ENCODE results near the gene NTNG2. TPM values are rescaled to one million over a fixed set of nuclear protein-coding genes. Genes with fewer than 3 reads are reported as not detected.

NTNG2 gene
- total RNA-seq, 1 experiment from 2014 or later, result 0.14 TPM

DNA sequence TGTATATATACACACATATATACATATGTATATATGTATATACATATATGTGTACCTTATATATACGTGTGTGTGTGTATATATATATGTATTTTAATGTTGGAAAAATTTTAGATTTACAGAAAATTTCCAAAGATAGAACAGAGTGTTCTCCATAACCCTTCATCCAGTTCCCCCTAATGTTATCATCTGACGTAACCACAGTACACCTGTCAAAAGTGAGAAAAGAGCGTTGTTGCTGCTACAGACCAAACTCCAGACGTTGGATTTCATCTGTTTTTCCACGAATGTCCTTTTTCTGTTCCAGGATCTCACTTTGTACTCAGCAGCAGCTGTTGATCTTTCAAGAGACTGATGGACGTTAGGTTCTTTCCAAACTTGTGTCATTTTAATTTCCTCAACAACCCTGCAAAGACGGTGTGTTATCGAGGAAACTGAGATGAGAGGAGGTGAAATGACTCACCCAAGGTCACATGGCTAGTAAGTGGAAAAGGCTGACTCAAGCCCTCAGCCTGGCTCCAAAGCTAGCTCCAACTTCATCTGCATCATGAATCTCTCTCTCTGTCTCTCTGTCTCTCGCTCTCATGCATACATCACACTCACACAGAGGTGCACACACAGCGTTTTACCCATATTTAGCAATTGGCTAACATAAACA lies 17.0 kb upstream of the NTNG2 start:
- in situ Hi-C loops (cut with HindIII; ENCODE audit: low sequenced_read_pairs), result no loop called here
- no peak for DNase-seq (ENCODE audit: low spot score)

DNA sequence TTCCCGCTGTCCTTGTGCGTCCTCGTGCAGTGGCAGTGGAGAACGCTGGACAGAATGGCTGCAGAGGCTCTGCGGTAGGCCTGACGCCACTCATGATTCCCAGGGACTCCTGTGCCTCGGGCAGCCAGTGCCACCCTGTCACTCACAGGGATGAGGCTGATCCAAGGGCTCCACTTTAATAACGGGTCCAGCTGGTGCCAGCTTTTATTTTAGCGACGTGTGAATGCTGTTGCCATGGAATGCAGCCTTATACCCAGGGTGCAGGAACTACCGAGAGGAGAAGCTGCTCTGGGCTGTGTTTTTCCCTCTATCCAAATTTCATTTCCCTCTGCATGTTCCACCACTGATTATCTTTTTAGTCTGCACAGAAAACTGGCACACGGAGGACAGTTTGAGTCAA lies 15.8 kb upstream of the NTNG2 start:
- in situ Hi-C loops (cut with HindIII; ENCODE audit: low sequenced_read_pairs), result no loop called here

DNA sequence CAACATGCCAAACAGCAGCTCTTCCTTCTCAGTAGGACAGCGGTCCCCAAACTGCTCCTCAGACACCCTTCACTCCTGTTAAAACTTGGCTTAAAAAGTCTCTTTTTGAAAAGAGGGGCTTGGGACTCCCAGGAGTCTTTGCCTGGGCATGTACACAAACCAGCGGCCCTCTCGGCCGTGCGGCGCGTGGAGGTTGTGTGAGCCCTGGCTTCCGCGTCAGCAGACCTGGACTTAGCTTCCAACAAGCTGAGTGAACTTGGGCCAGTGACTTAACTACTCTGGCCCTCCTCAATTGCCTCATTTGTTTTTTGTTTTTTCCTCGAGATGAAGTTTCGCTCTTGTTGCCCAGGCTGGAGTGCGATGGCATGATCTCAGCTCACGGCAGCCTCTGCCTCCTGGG lies 15.3 kb upstream of the NTNG2 start:
- in situ Hi-C loops (cut with HindIII; ENCODE audit: low sequenced_read_pairs), result no loop called here
- DNase-seq (ENCODE audit: low spot score), result no peak

More for the DNA sequence above, 15.8 kb upstream of the NTNG2 start:
- DNase-seq (ENCODE audit: low spot score), result no peak

DNA sequence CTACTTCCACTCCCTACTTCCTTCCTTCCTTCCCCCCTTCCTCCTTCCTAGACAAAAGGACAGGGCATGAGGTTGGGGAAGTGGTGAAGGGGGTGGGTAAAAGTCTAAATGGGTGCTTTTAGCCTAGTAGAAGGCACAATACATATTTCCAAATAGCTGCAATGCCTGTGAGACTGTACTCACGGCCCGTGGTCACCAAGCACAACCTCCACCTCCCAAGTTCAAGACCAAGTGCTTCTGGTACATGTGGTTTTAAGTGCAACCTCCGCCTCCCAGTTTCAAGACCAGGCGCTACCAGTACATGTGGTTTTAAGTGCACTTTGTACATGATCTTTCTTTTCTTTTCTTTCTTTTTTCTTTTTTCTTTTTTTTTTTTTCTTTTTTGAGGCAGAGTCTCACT lies 14.5 kb upstream of the NTNG2 start:
- no peak for DNase-seq (ENCODE audit: low spot score)
- in situ Hi-C loops (cut with HindIII; ENCODE audit: low sequenced_read_pairs), result no loop called here

DNA sequence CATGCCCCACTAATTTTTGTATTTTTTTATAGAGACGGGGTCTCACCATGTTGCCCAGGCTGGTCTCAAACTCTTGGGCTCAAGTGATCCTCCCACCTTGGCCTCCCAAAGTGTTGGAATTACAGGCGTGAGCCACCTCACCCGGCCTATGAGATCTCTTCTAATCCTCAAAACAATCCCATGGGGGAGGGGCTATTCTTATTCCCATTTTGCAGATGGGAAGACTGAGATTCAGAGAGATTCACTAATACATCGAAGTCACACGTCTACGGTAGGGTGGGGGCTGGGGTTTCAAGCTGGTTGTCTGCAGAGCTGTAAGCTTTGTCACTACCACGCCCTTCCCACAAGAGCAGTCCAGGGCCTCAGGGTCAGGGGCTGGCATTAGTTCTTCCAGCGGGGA lies 14.0 kb upstream of the NTNG2 start:
- DNase-seq (ENCODE audit: low spot score), result no peak
- in situ Hi-C loops (cut with HindIII; ENCODE audit: low sequenced_read_pairs), result no loop called here

DNA sequence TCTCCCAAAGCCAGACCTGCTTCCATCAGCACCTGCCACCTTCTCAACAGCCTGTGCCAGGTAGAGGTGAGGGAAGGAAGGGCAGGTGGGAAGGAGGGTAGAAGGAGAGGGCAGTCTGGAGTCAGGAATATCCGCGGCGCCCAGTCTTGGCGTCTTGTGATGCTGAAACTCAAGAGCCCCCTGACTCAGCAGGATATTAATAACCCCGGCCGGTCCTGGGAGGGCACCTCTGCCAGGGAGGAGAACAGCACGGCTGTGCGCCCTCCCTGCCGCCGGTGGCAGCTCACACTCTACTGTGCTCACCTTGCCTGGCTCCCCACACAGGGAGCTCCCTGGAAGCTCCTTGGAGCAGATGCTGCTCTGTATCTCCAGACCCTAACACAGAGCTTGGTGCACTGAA lies 11.6 kb upstream of the NTNG2 start:
- in situ Hi-C loops (cut with HindIII; ENCODE audit: low sequenced_read_pairs), result loop anchor here (25.0 kb wide), 1 partner anchor 112 kb away; no protein-coding TSS in a partner anchor

DNA sequence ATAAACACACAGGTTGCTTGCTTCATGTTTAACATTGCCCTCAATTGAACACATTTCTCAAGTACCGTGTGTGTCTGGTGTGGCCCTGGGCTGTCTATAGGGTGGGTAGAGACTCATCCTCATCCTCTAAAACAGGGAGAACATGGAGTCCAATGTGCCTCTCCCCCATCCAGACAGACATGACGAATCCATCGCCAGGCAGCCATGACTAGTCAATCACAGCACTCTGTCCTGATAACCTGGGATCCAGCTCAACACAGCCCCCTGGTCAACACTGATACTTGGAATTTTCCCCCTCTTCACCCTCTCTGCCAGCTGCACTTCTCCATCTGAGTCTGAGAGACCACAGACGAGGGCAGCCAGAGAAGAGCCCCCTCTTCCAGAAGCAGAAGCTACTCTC lies 10.7 kb upstream of the NTNG2 start:
- no peak for DNase-seq (ENCODE audit: low spot score)
- in situ Hi-C loops (cut with HindIII; ENCODE audit: low sequenced_read_pairs), result loop anchor here (25.0 kb wide), 1 partner anchor 111 kb away; no protein-coding TSS in a partner anchor

More for the DNA sequence above, 11.6 kb upstream of the NTNG2 start:
- no peak for DNase-seq (ENCODE audit: low spot score)

DNA sequence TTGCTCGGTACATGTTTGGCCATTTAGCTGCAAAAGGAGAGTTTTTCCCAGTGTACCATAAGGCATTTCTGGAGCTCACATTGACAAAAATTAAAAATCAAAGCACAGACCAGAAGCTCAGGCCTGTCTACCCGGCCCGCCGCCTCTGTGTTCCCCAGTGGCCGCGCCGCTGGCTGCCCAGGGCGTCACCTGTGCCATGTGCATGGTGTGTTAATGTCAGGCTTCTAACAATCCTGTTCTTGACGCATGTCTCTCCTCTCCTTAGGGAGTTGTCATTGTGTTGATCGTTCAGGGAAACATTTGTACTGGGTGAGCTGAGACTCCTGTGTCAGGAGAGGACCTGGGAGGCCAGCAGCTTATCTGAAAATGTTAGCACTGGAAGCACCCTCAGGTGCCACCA lies 9.6 kb upstream of the NTNG2 start:
- in situ Hi-C loops (cut with HindIII; ENCODE audit: low sequenced_read_pairs), result loop anchor here (25.0 kb wide), 1 partner anchor 110 kb away; no protein-coding TSS in a partner anchor
- DNase-seq (ENCODE audit: low spot score), result no peak

DNA sequence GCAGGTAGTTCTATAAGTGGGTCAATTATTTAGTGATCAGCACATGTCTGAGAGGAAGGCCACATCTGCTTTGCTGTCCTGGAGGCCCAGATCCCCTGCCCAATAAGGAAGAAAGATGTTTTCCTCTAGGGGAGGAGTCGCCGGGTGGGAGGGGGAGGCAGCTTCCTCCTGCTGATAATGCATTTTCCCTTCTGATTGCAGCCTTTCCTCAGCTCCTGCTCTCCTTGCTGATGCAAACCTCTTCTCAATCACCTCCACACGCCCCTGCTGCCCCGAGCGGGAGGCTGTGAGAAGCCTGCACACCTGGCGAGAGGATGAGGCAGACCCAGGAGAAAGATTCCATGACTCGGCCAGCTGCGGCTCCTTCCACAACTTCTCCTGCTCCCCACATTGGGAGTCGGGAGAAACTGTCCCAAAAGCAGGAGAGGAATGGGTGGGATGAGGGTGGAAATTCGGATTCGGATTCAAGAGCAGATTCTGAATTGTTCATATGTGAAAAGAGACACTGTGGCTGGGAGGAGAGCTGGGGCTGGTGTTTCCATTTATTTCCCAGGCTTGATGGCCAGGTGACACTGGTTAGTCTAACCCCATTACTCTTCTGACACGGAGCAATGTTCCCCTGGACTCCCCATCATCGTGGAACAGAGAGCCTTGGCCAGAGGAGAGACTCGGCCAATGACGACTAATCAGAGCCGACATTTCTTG lies 6.8 kb upstream of the NTNG2 start:
- in situ Hi-C loops (cut with HindIII; ENCODE audit: low sequenced_read_pairs), result loop anchor here (25.0 kb wide), 1 partner anchor 107 kb away; no protein-coding TSS in a partner anchor
- DNase-seq (ENCODE audit: low spot score), result no peak

DNA sequence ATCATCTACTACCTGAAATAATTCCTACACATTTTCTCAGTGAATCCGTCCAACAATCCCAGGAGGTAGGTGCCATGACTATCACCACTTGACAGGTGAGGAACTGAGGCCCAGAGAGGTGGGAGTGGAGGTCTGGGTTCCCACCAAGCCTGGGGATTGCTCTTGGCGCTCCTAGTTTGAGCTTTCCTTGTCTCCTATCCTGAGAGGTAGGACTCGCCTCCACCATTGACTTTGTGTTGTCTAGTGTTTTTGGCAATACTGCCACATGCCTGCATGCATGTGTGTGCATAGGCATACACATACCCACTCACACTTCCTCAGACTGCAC lies 6.3 kb upstream of the NTNG2 start:
- DNase-seq (ENCODE audit: low spot score), result no peak
- in situ Hi-C loops (cut with HindIII; ENCODE audit: low sequenced_read_pairs), result loop anchor here (25.0 kb wide), 1 partner anchor 107 kb away; no protein-coding TSS in a partner anchor

DNA sequence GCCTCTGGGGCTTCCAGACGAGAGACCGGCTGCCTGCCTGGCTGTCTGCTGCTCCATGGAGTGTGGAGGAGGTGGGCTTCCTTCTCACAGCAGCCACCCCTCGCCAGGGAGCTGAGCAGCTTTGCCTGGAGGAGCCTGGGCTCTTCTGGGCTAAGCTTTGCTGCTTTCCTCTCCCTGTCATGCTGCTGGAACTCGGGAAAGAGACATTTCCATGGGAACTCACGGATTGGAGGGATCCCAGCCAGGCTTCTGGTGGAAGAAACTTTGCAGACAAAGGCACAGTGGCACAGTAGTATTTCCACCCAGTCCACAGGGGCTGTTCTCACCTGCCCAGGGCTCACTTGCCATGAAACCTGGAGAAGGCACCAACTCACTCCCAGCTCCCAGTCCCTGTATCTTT lies 5.6 kb upstream of the NTNG2 start:
- in situ Hi-C loops (cut with HindIII; ENCODE audit: low sequenced_read_pairs), result loop anchor here (25.0 kb wide), 1 partner anchor 106 kb away; no protein-coding TSS in a partner anchor
- no peak for DNase-seq (ENCODE audit: low spot score)

DNA sequence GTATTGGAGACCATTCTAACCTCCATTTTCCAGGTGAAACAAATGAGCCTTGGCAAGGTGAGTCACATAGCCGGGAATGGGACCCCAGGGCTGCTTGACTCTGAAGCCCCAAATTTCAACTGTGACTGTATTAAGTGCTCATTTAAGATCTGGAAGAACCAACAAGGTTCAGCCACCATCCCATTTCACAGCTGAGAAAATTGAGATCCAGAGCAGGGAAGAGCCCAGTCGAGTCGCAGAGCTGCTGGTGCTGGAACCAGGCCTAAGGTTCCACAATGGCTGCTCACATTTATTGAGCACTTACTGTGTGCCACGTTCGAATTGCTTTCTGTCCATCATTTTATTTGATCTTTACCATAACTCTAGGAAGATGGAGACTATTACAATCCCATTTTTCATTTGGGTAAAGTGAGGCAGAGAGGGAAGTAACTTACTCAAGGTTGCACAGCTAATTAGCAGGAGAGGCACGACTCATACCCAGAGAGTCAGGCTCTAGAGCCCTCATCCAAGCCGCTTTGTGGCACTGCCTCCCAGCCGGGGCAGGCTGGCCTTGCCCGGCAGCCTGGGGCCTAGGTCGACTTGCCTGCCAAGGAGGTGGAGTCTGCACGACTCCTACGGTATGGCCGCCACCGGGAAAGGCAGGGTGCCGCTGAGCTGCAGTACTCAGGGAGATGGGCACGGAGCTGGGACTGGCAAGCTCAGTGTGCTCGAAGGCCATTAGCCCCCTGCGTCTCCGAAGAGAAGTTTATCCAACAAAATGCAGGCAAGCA lies 4.3 kb upstream of the NTNG2 start:
- in situ Hi-C loops (cut with HindIII; ENCODE audit: low sequenced_read_pairs), result loop anchor here (25.0 kb wide), 1 partner anchor 105 kb away; no protein-coding TSS in a partner anchor
- peak; percentile 26 for DNase-seq (ENCODE audit: low spot score)

DNA sequence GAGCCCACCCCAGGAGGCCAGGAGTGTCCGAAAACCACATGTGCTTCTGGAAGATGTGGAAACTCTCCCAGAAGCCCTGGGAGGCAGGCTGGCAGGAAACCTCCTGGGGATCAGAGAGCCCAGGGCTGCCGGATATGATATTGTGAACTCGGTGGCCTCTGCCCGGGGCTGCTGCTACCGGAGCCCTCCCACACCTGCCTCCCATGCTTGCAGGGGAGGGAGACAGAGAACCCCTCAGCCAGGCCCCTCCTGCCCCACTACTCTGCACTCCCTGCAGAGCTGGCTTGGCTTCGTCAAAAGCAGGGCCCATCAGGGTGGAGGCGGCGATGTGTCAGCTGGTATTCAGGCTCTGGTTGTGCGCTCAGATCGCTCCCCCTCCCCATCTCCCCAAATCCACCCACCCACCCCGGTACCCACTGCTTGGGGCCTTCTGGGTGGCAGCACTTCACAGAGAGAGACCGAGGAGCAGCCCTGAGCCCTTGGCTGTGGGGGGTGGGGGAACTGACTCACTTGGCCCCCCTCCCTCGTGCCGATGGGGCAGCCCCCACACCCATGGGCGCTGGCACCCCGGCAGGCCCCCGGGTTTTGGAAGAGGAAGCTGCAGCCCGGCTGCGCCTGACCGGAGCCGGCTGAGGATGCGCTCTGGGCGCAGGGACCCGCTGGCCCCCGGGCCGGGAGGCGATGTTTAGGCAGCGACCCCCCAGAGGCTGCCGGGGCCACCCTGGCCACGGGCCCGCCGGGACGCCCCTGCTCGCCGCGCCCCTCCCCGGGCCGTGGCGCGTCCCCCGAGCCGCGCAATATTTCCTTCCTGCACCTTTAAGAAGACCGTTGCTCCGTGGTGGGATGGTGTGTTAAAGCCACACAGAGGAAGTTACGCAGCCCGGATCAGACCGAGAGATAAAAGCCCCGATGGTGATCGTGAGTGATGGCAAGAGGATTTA lies 786 bp upstream of the NTNG2 start:
- in situ Hi-C loops (cut with HindIII; ENCODE audit: low sequenced_read_pairs), result loop anchor here (25.0 kb wide), 1 partner anchor 101 kb away; no protein-coding TSS in a partner anchor
- peak; percentile 40 for DNase-seq (ENCODE audit: low spot score)

DNA sequence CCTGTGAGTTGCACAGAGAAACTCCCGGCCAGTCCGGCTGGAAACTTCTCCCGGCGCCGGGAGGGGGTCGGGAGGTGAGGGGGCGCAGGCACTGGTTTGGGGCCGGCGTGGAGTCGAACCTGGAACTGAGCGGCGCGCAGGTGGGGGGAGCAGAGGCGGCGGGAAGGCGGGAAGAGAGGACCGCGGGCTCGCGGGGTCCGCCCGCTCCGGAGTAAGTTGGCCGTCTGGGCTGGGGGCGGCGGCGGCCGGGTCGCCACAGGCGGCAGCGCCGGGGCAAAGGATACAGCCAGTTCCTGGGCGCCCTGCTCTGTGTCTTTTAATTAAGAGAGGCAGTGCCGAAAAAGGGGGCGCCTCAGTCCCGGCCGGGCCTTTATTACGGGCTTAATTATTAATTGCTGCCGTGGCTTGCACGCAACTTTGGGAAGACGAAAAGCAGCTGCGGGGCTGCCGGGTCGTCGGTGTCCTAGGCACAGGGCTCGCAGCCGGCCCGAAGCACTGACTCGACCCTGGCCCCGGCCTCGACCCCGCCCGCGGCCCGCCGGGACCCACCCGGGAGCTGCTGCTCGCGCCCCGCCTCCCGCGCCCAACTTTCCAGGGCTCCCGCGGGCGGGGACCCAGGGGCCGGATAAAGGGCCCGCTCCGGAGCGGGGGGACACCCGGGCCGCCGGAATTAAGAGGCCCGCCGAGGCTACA lies 1.1 kb downstream of the NTNG2 start:
- DNase-seq (ENCODE audit: low spot score), result no peak
- in situ Hi-C loops (cut with HindIII; ENCODE audit: low sequenced_read_pairs), result loop anchor here (25.0 kb wide), 1 partner anchor 99 kb away; no protein-coding TSS in a partner anchor

DNA sequence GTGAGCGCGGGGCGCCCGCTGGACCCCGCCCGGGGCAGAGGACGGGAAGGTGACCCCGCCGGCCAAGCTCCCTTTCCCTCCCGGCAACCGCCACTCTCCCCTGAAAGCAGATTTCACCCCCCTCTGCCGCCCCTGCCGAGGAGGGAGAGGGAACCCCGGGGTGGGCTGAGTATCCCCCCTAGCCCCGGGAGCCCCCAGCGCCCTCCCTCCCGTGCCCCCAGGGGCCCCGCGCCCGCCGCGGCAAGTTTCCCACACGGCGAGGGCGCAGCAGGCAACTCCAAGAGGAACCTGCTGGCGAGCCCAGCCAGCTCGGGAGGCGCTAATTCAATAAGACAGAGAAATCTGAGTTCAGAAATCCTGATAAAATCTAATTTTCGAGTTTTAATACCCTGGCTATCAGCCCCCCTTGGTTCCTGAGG lies 1.6 kb downstream of the NTNG2 start:
- in situ Hi-C loops (cut with HindIII; ENCODE audit: low sequenced_read_pairs), result loop anchor here (25.0 kb wide), 1 partner anchor 99 kb away; no protein-coding TSS in a partner anchor
- no peak for DNase-seq (ENCODE audit: low spot score)

DNA sequence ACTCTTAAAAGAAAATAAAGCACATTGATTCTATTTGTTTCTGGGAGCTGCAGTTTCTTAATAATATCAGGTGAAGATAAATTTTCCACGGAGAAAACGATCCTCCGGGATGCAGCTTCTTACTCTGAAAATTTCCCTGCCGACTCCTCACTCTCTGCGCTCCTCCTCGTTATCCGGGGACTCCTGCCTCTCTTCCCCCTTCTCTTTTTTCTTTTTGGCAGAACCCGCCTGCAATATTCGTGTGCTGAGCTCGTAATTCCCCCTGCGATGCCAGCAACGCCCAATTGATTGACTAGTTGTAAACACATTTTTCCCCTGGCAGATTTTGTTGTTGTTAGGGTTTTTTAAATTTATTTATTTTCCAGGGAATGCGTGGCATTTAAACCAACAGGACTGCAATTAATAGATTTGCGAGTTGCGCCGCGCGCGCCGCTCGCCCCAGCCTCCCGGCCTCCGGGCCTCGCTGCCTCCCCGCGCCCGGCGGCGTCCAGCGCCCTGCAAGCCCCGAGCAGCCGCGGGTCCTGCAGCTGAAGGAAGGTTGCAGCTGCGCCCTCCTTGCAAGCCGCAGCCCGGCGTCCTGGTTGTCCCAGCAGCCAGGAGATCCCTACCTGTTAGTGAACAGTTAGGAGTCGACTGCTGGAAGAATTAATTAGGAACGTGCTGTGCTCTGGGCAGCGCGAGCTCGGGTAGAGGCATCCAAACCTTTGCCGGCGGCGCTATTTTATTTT lies 2.2 kb downstream of the NTNG2 start:
- peak; percentile 54 for DNase-seq (ENCODE audit: low spot score)
- in situ Hi-C loops (cut with HindIII; ENCODE audit: low sequenced_read_pairs), result loop anchor here (25.0 kb wide), 1 partner anchor 98 kb away; no protein-coding TSS in a partner anchor

DNA sequence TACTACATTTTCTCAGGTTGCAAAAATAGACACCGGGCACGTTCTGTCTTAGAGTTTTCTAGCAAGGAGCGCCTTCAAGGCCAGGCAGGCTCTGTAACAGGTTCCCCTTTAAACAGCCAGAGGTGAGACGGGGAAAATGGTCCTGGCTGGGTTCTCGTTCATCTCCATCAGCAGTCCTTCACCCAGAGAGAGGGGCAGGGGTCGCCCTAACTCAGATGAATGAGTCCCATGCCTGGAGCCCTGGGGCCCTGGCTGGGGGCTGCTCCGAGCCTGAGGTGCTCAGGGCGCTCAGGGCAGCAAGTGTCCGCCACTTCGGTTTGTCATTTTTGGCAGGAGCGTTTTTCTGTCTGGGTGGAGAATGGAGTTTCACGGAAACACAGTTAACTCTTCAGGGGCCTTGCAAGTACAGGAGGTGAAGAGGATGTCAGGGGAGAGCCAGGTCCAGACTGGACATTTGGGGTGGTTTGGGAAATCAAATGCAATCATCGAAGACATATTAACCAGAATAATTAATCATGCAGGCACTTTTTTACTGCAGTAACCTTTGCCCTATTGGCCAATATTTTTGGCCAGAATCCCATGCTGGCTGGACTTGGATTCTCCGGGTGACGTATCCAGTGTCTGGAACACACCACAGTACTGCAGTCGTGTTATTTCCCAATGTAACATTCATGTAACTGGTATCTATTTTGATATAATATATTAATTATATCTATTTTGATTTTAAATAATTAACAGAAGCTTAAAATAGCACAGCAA lies 2.9 kb downstream of the NTNG2 start:
- in situ Hi-C loops (cut with HindIII; ENCODE audit: low sequenced_read_pairs), result loop anchor here (25.0 kb wide), 1 partner anchor 98 kb away; no protein-coding TSS in a partner anchor
- peak; percentile 38 for DNase-seq (ENCODE audit: low spot score)

Measured in G401 (cell line).